T-helper 2 cell treated with Interferon-gamma antibody and Interleukin-4, amounts not matched to agents 5 μg/mL and 100 μg/mL, for 36 hours (primary cell): ENCODE data around the gene PIP4P1.
A peak's percentile ranks its signal among the peaks of the same experiment; 100 is the strongest.
"Not testable (repeated sequence)": the region's sequence is repeated elsewhere in the genome, so short reads cannot be mapped to it uniquely, and the experiment has no call there.

Experiments
- DNase-seq: peaks from one replicate; pipeline ENCODE4 v3.0.0; 2021; ENCODE audit warnings: low spot score
- H3K27ac Mint-ChIP-seq: one replicate; pipeline ENCODE4 v1.8.0; 2021; ENCODE audit warnings: mild to moderate bottlenecking, mixed read lengths
- H3K27me3 Mint-ChIP-seq: one replicate; pipeline ENCODE4 v1.8.0; 2021; ENCODE audit warnings: low read depth, mixed read lengths
- H3K36me3 Mint-ChIP-seq: one replicate; pipeline ENCODE4 v1.8.0; 2021; ENCODE audit warnings: low read depth, mixed read lengths
- H3K4me1 Mint-ChIP-seq: one replicate; pipeline ENCODE4 v1.8.0; 2021; ENCODE audit warnings: low read depth, mixed read lengths
- H3K4me3 Mint-ChIP-seq: one replicate; pipeline ENCODE4 v1.8.0; 2022; ENCODE audit warnings: mild to moderate bottlenecking, moderate library complexity, mixed read lengths
- H3K9me3 Mint-ChIP-seq: one replicate; pipeline ENCODE4 v1.8.0; 2021; ENCODE audit warnings: mixed read lengths

Gene PIP4P1

GRCh38 chr14:20460458-20461224 lies 593 bp downstream of the PIP4P1 start:
- no peak for DNase-seq
- H3K4me1 Mint-ChIP-seq = peaks cover 25% of the 10 kb centered on the region
- H3K36me3 Mint-ChIP-seq = peaks cover 25% of the 10 kb centered on the region
- no peaks in the 10 kb centered on the region for H3K27me3 Mint-ChIP-seq
- H3K9me3 Mint-ChIP-seq = no peaks in the 10 kb centered on the region
- H3K27ac Mint-ChIP-seq = peak overlapping the region; percentile 94
- H3K4me3 Mint-ChIP-seq = peak overlapping the region; percentile 97

GRCh38 chr14:20458031-20458789 lies 3.0 kb downstream of the PIP4P1 start:
- Mint-ChIP-seq H3K36me3 (peaks cover 25% of the 10 kb centered on the region), H3K9me3 (no peaks in the 10 kb centered on the region), H3K4me3 (no peak overlapping the region), H3K27ac (no peak overlapping the region), H3K4me1 (peaks cover 25% of the 10 kb centered on the region), H3K27me3 (no peaks in the 10 kb centered on the region)
- no peak for DNase-seq

- H3K27ac Mint-ChIP-seq = peak overlapping the region; percentile 45
- H3K9me3 Mint-ChIP-seq = no peaks in the 10 kb centered on the region
- peaks cover 22% of the 10 kb centered on the region for H3K4me1 Mint-ChIP-seq
- H3K27me3 Mint-ChIP-seq = no peaks in the 10 kb centered on the region
- peaks cover 29% of the 10 kb centered on the region for H3K36me3 Mint-ChIP-seq
- no peak for DNase-seq
- H3K4me3 Mint-ChIP-seq = no peak overlapping the region
These were observed 4.3 kb downstream of the PIP4P1 start for GRCh38 chr14:20456971-20457370.

- H3K36me3 Mint-ChIP-seq = peaks cover 32% of the 10 kb centered on the region
- no peak for DNase-seq
- H3K4me1 Mint-ChIP-seq = peaks cover 19% of the 10 kb centered on the region
- H3K27me3 Mint-ChIP-seq = no peaks in the 10 kb centered on the region
- H3K9me3 Mint-ChIP-seq = no peaks in the 10 kb centered on the region
- H3K27ac Mint-ChIP-seq = no peak overlapping the region
- H3K4me3 Mint-ChIP-seq = no peak overlapping the region
These were observed 5.6 kb downstream of the PIP4P1 start for GRCh38 chr14:20455355-20456300.

GRCh38 chr14:20454516-20455354 lies 6.5 kb downstream of the PIP4P1 start, which contains the start of the genes APEX1 and OSGEP:
TSS of gene APEX1 (plus strand) at chr14:20455226. CDS start at chr14:20455646, 420 bp downstream.
TSS of gene OSGEP (minus strand) at chr14:20454812. CDS start at chr14:20454683, 129 bp downstream.
- peaks cover 28% of the 10 kb centered on the region for H3K36me3 Mint-ChIP-seq
- H3K4me3 Mint-ChIP-seq = peak within 1 kb of the TSS; percentile 45
- no peak within 1 kb of the TSS for H3K27ac Mint-ChIP-seq
- H3K9me3 Mint-ChIP-seq = no peaks in the 10 kb centered on the region
- H3K27me3 Mint-ChIP-seq = no peaks in the 10 kb centered on the region
- peaks cover 12% of the 10 kb centered on the region for H3K4me1 Mint-ChIP-seq
- peak; percentile 98 for DNase-seq

- H3K27me3 Mint-ChIP-seq, H3K9me3 Mint-ChIP-seq, H3K27ac Mint-ChIP-seq, DNase-seq, H3K4me1 Mint-ChIP-seq: not testable (repeated sequence)
- H3K4me3 Mint-ChIP-seq = peak overlapping the region; percentile 40
- peaks cover 32% of the 10 kb centered on the region for H3K36me3 Mint-ChIP-seq
These were observed 8.4 kb downstream of the PIP4P1 start for GRCh38 chr14:20452831-20453230.

- Mint-ChIP-seq H3K4me3 (no peak overlapping the region), H3K27ac (no peak overlapping the region), H3K27me3 (no peaks in the 10 kb centered on the region), H3K36me3 (peaks cover 46% of the 10 kb centered on the region), H3K9me3 (no peaks in the 10 kb centered on the region), H3K4me1 (peaks cover 5% of the 10 kb centered on the region)
- no peak for DNase-seq
These were observed 14.3 kb downstream of the PIP4P1 start for GRCh38 chr14:20446889-20447288.

- not testable (repeated sequence) for DNase-seq, H3K9me3 Mint-ChIP-seq, H3K4me3 Mint-ChIP-seq, H3K27ac Mint-ChIP-seq, H3K27me3 Mint-ChIP-seq
- H3K36me3 Mint-ChIP-seq = peaks cover 28% of the 10 kb centered on the region
- peaks cover 13% of the 10 kb centered on the region for H3K4me1 Mint-ChIP-seq
These were observed 17.6 kb downstream of the PIP4P1 start for GRCh38 chr14:20443650-20444049.

- Mint-ChIP-seq H3K4me1 (peaks cover 13% of the 10 kb centered on the region), H3K27ac (no peak overlapping the region), H3K27me3 (no peaks in the 10 kb centered on the region), H3K9me3 (no peaks in the 10 kb centered on the region), H3K36me3 (peaks cover 9% of the 10 kb centered on the region), H3K4me3 (no peak overlapping the region)
- no peak for DNase-seq
These were observed 19.8 kb downstream of the PIP4P1 start for GRCh38 chr14:20441461-20441860.

- peak overlapping the region; percentile 56 for H3K27ac Mint-ChIP-seq
- H3K4me3 Mint-ChIP-seq = peak overlapping the region; percentile 24
- H3K36me3 Mint-ChIP-seq = peaks cover 9% of the 10 kb centered on the region
- no peak for DNase-seq
- H3K9me3 Mint-ChIP-seq = no peaks in the 10 kb centered on the region
- peaks cover 13% of the 10 kb centered on the region for H3K4me1 Mint-ChIP-seq
- no peaks in the 10 kb centered on the region for H3K27me3 Mint-ChIP-seq
These were observed 20.4 kb downstream of the PIP4P1 start for GRCh38 chr14:20440882-20441281.

GRCh38 chr14:20440465-20440864 lies 20.8 kb downstream of the PIP4P1 start:
- Mint-ChIP-seq H3K36me3 (peaks cover 9% of the 10 kb centered on the region), H3K4me3 (no peak overlapping the region), H3K9me3 (no peaks in the 10 kb centered on the region), H3K27ac (no peak overlapping the region), H3K27me3 (no peaks in the 10 kb centered on the region), H3K4me1 (peaks cover 13% of the 10 kb centered on the region)
- no peak for DNase-seq

- Mint-ChIP-seq H3K36me3 (peaks cover 9% of the 10 kb centered on the region), H3K4me1 (peaks cover 13% of the 10 kb centered on the region), H3K9me3 (no peaks in the 10 kb centered on the region), H3K27ac (no peak overlapping the region), H3K27me3 (no peaks in the 10 kb centered on the region), H3K4me3 (no peak overlapping the region)
- no peak for DNase-seq
These were observed 22.6 kb downstream of the PIP4P1 start for GRCh38 chr14:20438664-20439063.

- no peak overlapping the region for H3K27ac Mint-ChIP-seq
These were observed 24.9 kb downstream of the PIP4P1 start for GRCh38 chr14:20436363-20436755.

More at GRCh38 chr14:20436363-20436755, 24.9 kb downstream of the PIP4P1 start:
- no peaks in the 10 kb centered on the region for H3K36me3 Mint-ChIP-seq
- DNase-seq = no peak
- no peaks in the 10 kb centered on the region for H3K9me3 Mint-ChIP-seq
- H3K4me3 Mint-ChIP-seq = no peak overlapping the region
- peaks cover 7% of the 10 kb centered on the region for H3K4me1 Mint-ChIP-seq
- no peaks in the 10 kb centered on the region for H3K27me3 Mint-ChIP-seq
